DND-41 (cell line): ENCODE results near the gene HOXC10.

Experiments used
- ATAC-seq: fragments of 200-7000 bp; cut with Tn5 transposase; 3 replicates; pipeline ENCODE4 v1.9.1; 2021; ENCODE audit warnings: low read depth; ENCODE audit not compliant: insufficient read depth
- DNase-seq: peaks from one replicate; pipeline ENCODE4 v3.0.0-alpha.2; 2020
- H2AFZ ChIP-seq: 2 replicates; pipeline ENCODE4 v1.6.0; 2012; ENCODE audit warnings: low read depth, low read length
- H3K27ac ChIP-seq: 2 replicates; pipeline ENCODE4 v1.5.1; 2012; ENCODE audit warnings: low read length, inconsistent platforms
- H3K27me3 ChIP-seq: fragments of 200-600 bp; sonication (generic); 2 replicates; pipeline ENCODE4 v1.6.0; 2012; ENCODE audit warnings: low read length, mild to moderate bottlenecking, inconsistent platforms; ENCODE audit not compliant: insufficient read depth, poor library complexity
- H3K36me3 ChIP-seq: 2 replicates; pipeline ENCODE4 v1.5.1; 2012; ENCODE audit warnings: low read length, inconsistent platforms; ENCODE audit not compliant: insufficient read depth
- H3K4me1 ChIP-seq: 2 replicates; pipeline ENCODE4 v1.5.1; 2012; ENCODE audit warnings: mild to moderate bottlenecking, low read length; ENCODE audit not compliant: insufficient read depth
- H3K4me2 ChIP-seq: 2 replicates; pipeline ENCODE4 v1.6.0; 2012; ENCODE audit warnings: mild to moderate bottlenecking, moderate library complexity, low read length, inconsistent platforms; ENCODE audit not compliant: insufficient read depth
- H3K4me3 ChIP-seq, 2 experiments: fragments of 200-600 bp in 1 of 2; shearing (Covaris generic) in 1 of 2; 2 replicates each; pipeline ENCODE4 v1.5.1; 2012 to 2016; ENCODE audit warnings: inconsistent platforms in 2 of 2, low read length in 2 of 2, mild to moderate bottlenecking in 2 of 2, low read depth in 1 of 2, moderate library complexity in 1 of 2
- H3K79me2 ChIP-seq: 2 replicates; pipeline ENCODE4 v1.6.0; 2012; ENCODE audit warnings: low read length, inconsistent platforms; ENCODE audit not compliant: insufficient read depth
- H3K9ac ChIP-seq: 2 replicates; pipeline ENCODE4 v1.6.0; 2012; ENCODE audit warnings: low read depth, mild to moderate bottlenecking, inconsistent platforms, low read length, moderate library complexity
- H3K9me3 ChIP-seq: 2 replicates; pipeline ENCODE4 v1.5.1; 2012; ENCODE audit warnings: low read length, moderate library complexity, mild to moderate bottlenecking, inconsistent platforms; ENCODE audit not compliant: insufficient read depth, severe bottlenecking
- H4K20me1 ChIP-seq: 2 replicates; pipeline ENCODE4 v1.6.0; 2012; ENCODE audit warnings: low read length; ENCODE audit not compliant: insufficient read depth
- EZH2 ChIP-seq: IDR thresholded peaks from 3 replicates; pipeline ENCODE4 v1.6.1; 2012; ENCODE audit warnings: borderline replicate concordance, low read depth, mild to moderate bottlenecking, moderate library complexity, low read length, inconsistent platforms; ENCODE audit not compliant: severe bottlenecking
- TF ChIP-seq, protein P1 (sequence below): IDR thresholded peaks from 2 replicates; pipeline ENCODE4 v1.5.1; 2012; ENCODE audit warnings: borderline replicate concordance, low read length, moderate library complexity, mild to moderate bottlenecking; ENCODE audit not compliant: poor library complexity, severe bottlenecking; ENCODE audit errors: extremely low read depth

The HOXC10 gene

DNA sequence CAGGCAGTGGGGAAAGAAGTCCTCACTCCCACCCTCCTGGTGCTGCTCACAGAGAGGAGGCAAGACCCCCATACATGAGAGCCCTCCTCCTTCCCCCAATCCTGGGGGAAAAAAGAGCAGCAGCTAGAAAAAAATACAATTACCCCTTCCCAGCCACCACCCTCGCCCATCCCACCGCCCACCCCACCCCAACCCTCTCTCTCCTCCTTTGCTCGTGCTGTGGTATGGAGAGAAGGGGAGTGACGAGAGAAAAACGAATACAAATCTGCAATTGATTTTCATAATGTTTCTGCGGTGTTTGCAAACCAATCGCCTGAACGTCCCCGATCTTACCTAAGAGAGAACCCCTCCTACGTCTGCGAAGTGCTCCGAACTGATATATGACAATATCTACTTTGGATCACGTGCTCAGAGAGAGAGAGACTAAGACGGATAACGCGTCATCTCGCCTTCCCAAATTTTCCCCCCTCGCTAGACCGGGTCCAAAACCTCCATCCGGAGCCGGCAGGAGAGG is 12.2 kb upstream of the HOXC10 start, which contains the start of gene HOXC11:
TSS of gene HOXC11 (plus strand) at position 405 of the 514 bp plus-strand sequence. CDS start 116 bp downstream, outside the sequence.
- Histone ChIP-seq H3K9me3 (no peaks in the 10 kb centered on the region), H3K4me2 (no peak within 1 kb of the TSS), H4K20me1 (no peaks in the 10 kb centered on the region), H3K36me3 (no peaks in the 10 kb centered on the region), H3K79me2 (no peaks in the 10 kb centered on the region), H2AFZ (no peak within 1 kb of the TSS), H3K27me3 (peaks cover 42% of the 10 kb centered on the region), H3K4me1 (peaks cover 1% of the 10 kb centered on the region; the same call in 1 of the 2 replicates), H3K9ac (no peak within 1 kb of the TSS), H3K4me3 (no peak within 1 kb of the TSS), H3K27ac (no peak within 1 kb of the TSS)
- DNase-seq (no peak), ATAC-seq (no peak)
- no peak for TF ChIP-seq EZH2
- TF ChIP-seq, protein P1, sequence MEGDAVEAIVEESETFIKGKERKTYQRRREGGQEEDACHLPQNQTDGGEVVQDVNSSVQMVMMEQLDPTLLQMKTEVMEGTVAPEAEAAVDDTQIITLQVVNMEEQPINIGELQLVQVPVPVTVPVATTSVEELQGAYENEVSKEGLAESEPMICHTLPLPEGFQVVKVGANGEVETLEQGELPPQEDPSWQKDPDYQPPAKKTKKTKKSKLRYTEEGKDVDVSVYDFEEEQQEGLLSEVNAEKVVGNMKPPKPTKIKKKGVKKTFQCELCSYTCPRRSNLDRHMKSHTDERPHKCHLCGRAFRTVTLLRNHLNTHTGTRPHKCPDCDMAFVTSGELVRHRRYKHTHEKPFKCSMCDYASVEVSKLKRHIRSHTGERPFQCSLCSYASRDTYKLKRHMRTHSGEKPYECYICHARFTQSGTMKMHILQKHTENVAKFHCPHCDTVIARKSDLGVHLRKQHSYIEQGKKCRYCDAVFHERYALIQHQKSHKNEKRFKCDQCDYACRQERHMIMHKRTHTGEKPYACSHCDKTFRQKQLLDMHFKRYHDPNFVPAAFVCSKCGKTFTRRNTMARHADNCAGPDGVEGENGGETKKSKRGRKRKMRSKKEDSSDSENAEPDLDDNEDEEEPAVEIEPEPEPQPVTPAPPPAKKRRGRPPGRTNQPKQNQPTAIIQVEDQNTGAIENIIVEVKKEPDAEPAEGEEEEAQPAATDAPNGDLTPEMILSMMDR, result no peak

- Histone ChIP-seq H3K4me1 (peaks cover 5% of the 10 kb centered on the region), H3K9me3 (no peaks in the 10 kb centered on the region), H3K36me3 (no peaks in the 10 kb centered on the region), H3K4me2 (no peak overlapping the region), H3K9ac (no peak overlapping the region), H3K4me3 (no peak overlapping the region), H4K20me1 (no peaks in the 10 kb centered on the region), H3K27me3 (peaks cover 44% of the 10 kb centered on the region), H3K27ac (no peak overlapping the region), H3K79me2 (no peaks in the 10 kb centered on the region), H2AFZ (no peak overlapping the region)
- TF ChIP-seq EZH2, result no peak
- TF ChIP-seq, protein P1, result no peak
- DNase-seq (no peak), ATAC-seq (no peak)
These were observed 11.5 kb upstream of the HOXC10 start for GRCh38 chr12:53973236-53974042.

DNA sequence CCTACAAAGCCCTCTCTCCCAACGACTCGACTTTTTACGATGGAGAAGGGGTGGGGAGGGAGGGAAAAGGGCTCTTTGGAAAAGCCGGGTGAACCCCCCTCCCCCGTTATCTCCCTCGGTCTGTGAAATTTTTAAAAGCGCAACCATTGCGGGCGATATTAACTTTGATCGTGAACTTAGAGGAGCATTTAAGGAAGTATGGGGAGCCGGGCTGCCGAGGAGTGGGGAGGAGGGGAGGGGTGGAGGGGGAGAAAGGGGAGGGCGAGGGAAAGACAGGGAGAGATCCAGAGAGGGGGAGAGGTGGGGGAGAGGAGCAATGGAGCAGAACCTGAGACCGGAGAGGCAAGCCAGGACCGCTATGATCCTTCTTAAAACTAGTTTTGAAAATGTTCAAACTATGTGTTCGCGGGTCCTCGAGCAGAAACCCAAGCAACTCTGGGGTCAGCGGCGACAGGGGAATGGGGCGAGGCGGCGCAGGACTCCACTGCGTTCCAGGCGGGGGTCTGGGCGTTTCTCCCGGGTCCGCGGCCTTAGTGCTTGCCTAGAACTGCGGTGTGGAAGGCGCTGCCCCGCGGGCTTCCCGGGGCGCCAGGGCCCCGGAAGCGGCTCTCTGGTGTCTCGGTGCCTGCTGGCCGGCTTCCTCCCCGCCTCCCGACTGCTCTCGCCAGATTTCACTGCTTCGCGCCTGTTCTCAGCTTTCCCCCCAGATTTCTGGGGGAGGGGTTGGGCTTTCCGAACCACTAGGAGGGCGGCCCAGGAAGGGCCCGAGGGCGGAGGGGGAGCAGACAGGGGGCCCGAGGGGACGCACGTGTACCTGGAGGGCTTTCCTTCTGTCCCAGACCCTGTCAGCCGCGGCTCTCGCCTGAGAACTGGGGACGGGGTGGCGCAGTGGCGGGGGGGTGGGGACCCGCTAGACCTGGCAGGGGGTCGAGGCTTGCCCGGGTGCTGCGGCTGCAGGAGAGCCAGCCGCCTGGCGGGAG is 10.6 kb upstream of the HOXC10 start, which contains the start of gene HOTAIR:
TSS of gene HOTAIR (minus strand) at position 871 of the 980 bp plus-strand sequence.
- H3K4me1 ChIP-seq, result peaks cover 5% of the 10 kb centered on the region
- no peak within 1 kb of the TSS for H3K4me3 ChIP-seq
- TF ChIP-seq, protein P1, result no peak
- TF ChIP-seq EZH2, result no peak
- no peak within 1 kb of the TSS for H2AFZ ChIP-seq
- H3K27me3 ChIP-seq, result peaks cover 43% of the 10 kb centered on the region
- H3K9ac ChIP-seq, result no peak within 1 kb of the TSS
- ATAC-seq, result no peak
- no peak within 1 kb of the TSS for H3K4me2 ChIP-seq
- H3K27ac ChIP-seq, result no peak within 1 kb of the TSS
- H3K36me3 ChIP-seq, result no peaks in the 10 kb centered on the region
- no peaks in the 10 kb centered on the region for H4K20me1 ChIP-seq
- DNase-seq, result no peak
- no peaks in the 10 kb centered on the region for H3K79me2 ChIP-seq
- H3K9me3 ChIP-seq, result no peaks in the 10 kb centered on the region
